Endodermal cell (in vitro differentiated cells): ENCODE data around the gene IL4I1. TPM values are rescaled to one million over a fixed set of nuclear protein-coding genes. Genes with fewer than 3 reads are reported as not detected.

Experiments
- DNase-seq: peaks from one replicate; pipeline ENCODE4 v3.0.0-alpha.2; 2017
- H3K27ac ChIP-seq: 2 replicates; pipeline ENCODE4 v1.5.1; 2013; ENCODE audit warnings: mild to moderate bottlenecking, low read depth, low read length, moderate library complexity
- H3K27me3 ChIP-seq: 2 replicates; pipeline ENCODE4 v1.6.1; 2013; ENCODE audit warnings: mild to moderate bottlenecking, low read length, moderate library complexity; ENCODE audit not compliant: insufficient read depth, control insufficient read depth, poor library complexity, severe bottlenecking
- H3K36me3 ChIP-seq: 2 replicates; pipeline ENCODE4 v1.7.0; 2013; ENCODE audit warnings: mild to moderate bottlenecking, low read length, moderate library complexity; ENCODE audit not compliant: control insufficient read depth, insufficient read depth
- H3K4me1 ChIP-seq: one replicate; pipeline ENCODE4 v1.7.0; 2013; ENCODE audit warnings: low read length; ENCODE audit not compliant: control insufficient read depth, insufficient read depth
- H3K4me3 ChIP-seq: 2 replicates; pipeline ENCODE4 v1.5.1; 2013; ENCODE audit warnings: mild to moderate bottlenecking, low read length, moderate library complexity
- H3K9ac ChIP-seq: 2 replicates; pipeline ENCODE4 v1.6.1; 2013; ENCODE audit warnings: mild to moderate bottlenecking, low read length, moderate library complexity; ENCODE audit not compliant: poor library complexity, severe bottlenecking; ENCODE audit errors: extremely low read depth
- H3K9me3 ChIP-seq: 2 replicates; pipeline ENCODE4 v1.6.1; 2013; ENCODE audit warnings: mild to moderate bottlenecking, low read length, moderate library complexity; ENCODE audit not compliant: control insufficient read depth
- H3K27ac Mint-ChIP-seq: 2 replicates; pipeline ENCODE4 v1.8.0; 2020; ENCODE audit warnings: mixed read lengths
- H3K27me3 Mint-ChIP-seq: 2 replicates; pipeline ENCODE4 v1.8.0; 2021; ENCODE audit warnings: mild to moderate bottlenecking, mixed read lengths; ENCODE audit not compliant: insufficient read depth
- H3K36me3 Mint-ChIP-seq: 2 replicates; pipeline ENCODE4 v1.8.0; 2020; ENCODE audit warnings: low read depth, mixed read lengths
- H3K4me1 Mint-ChIP-seq: 2 replicates; pipeline ENCODE4 v1.8.0; 2020; ENCODE audit warnings: mixed read lengths
- H3K4me3 Mint-ChIP-seq: 2 replicates; pipeline ENCODE4 v1.8.0; 2020; ENCODE audit warnings: mild to moderate bottlenecking, moderate library complexity, mixed read lengths
- H3K9me3 Mint-ChIP-seq: 2 replicates; pipeline ENCODE4 v1.8.0; 2020; ENCODE audit warnings: mild to moderate bottlenecking, mixed read lengths
- WGBS, 2 experiments: methylation state at CpG; one replicate each; pipeline versions ENCODE4 v1.1.5 to v1.1.7; 2013; ENCODE audit warnings: missing lambda C conversion rate in 2 of 2, mixed read lengths in 1 of 2; ENCODE audit not compliant: insufficient coverage in 1 of 2, insufficient read length in 1 of 2; 5-methylcytosine and 5-hydroxymethylcytosine counted together
- total RNA-seq, 2 donors: library from RNA; stranded (reverse); fragmentation: NEBNext Ultra II Directional in 1 of 2; extraction: Animal tissue kit (Norgen Biotek cat#: 25700) in 1 of 2; gene quantifications; 2 replicates in 1 of 2; 3 replicates in 1 of 2; pipeline ENCODE4 v1.2.1, GENCODE V29; 2021
- TF ChIP-seq, protein P1 (sequence below): fragments of 200-600 bp; sonication (generic); conservative IDR thresholded peaks from 2 replicates; pipeline ENCODE4 v1.5.0; 2021; ENCODE audit warnings: antibody characterized with exemption, mild to moderate bottlenecking

Gene IL4I1
- total RNA-seq, 2 donors from 2014 or later: 0.97 TPM; not detected in 1

DNA sequence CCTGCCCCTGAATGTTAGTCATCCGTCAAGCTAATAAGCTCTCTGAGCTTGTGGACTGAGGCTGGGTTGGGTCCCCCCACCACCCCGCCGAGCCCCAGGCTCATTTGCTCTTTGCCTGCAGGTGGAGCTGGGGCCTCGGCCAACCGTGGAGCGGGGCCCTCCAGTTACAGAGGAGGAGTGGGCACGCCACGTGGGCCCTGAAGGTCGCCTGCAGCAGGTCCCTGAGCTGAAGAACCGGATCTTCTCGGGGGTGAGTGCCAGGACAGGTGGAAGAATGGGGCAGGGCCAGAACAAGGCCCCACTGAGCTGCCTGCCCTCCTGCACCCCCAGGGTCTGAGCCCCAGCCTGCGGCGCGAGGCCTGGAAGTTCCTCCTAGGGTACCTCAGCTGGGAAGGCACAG, 14.0 kb downstream of the IL4I1 start:
- peaks cover 69% of the 10 kb centered on the region for H3K36me3 Mint-ChIP-seq
- Histone ChIP-seq H3K36me3 (peaks cover 57% of the 10 kb centered on the region), H3K9ac (no peak overlapping the region), H3K27me3 (no peaks in the 10 kb centered on the region), H3K27ac (no peak overlapping the region), H3K4me3 (no peak overlapping the region), H3K4me1 (no peaks in the 10 kb centered on the region), H3K9me3 (no peaks in the 10 kb centered on the region)
- no peak for DNase-seq
- TF ChIP-seq, protein P1, sequence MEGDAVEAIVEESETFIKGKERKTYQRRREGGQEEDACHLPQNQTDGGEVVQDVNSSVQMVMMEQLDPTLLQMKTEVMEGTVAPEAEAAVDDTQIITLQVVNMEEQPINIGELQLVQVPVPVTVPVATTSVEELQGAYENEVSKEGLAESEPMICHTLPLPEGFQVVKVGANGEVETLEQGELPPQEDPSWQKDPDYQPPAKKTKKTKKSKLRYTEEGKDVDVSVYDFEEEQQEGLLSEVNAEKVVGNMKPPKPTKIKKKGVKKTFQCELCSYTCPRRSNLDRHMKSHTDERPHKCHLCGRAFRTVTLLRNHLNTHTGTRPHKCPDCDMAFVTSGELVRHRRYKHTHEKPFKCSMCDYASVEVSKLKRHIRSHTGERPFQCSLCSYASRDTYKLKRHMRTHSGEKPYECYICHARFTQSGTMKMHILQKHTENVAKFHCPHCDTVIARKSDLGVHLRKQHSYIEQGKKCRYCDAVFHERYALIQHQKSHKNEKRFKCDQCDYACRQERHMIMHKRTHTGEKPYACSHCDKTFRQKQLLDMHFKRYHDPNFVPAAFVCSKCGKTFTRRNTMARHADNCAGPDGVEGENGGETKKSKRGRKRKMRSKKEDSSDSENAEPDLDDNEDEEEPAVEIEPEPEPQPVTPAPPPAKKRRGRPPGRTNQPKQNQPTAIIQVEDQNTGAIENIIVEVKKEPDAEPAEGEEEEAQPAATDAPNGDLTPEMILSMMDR: no peak
- no peak overlapping the region for H3K4me3 Mint-ChIP-seq
- no peaks in the 10 kb centered on the region for H3K9me3 Mint-ChIP-seq
- WGBS, 2 experiments: 95 to 100% methylated on average over 6 to 14 of the region's 14 CpGs
- no peak overlapping the region for H3K27ac Mint-ChIP-seq
- H3K4me1 Mint-ChIP-seq: peaks cover 3% of the 10 kb centered on the region
- H3K27me3 Mint-ChIP-seq: no peaks in the 10 kb centered on the region

DNA sequence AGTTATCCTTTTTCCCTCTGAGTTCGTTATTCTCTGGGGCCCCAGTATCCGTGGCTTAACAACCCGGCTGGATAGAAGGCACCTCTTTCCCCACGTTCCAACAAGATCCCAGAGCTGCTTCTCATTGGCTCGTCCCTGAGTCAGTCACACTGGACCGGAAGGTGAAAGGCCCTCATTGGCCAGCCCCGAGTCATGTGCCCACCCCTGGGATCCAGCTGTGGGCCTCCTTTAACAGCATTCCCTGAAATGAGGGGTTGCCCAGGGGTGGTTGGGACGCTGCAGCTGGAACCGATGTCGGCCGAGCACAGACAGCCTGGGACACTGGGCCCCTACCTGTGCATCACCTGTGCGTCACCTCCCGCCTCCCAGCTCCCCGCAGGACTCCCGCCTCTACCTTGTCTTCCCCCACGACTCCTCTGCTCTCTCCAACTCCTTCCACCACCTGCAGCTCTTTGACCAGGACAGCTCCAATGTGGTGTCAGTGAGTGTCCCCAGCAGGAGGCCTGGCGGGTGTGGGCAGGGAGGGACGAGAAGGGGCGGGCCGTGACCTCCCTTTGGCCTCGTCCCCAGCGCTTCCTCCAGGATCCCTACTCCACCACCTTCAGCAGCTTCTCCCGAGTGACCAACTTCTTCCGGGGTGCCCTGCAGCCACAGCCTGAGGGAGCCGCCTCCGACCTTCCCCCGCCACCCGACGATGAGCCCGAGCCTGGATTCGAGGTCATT, 14.9 kb downstream of the IL4I1 start:
- Histone ChIP-seq H3K9me3 (no peaks in the 10 kb centered on the region), H3K36me3 (peaks cover 57% of the 10 kb centered on the region), H3K4me3 (no peak overlapping the region), H3K4me1 (no peaks in the 10 kb centered on the region), H3K27ac (no peak overlapping the region), H3K27me3 (no peaks in the 10 kb centered on the region), H3K9ac (no peak overlapping the region)
- 93 to 94% methylated on average over 17 to 31 of the region's 31 CpGs for WGBS, 2 experiments
- Mint-ChIP-seq H3K27ac (no peak overlapping the region), H3K27me3 (no peaks in the 10 kb centered on the region), H3K9me3 (no peaks in the 10 kb centered on the region), H3K4me3 (no peak overlapping the region), H3K36me3 (peaks cover 69% of the 10 kb centered on the region), H3K4me1 (peaks cover 3% of the 10 kb centered on the region)
- DNase-seq: peak; percentile 85
- TF ChIP-seq, protein P1: no peak

DNA sequence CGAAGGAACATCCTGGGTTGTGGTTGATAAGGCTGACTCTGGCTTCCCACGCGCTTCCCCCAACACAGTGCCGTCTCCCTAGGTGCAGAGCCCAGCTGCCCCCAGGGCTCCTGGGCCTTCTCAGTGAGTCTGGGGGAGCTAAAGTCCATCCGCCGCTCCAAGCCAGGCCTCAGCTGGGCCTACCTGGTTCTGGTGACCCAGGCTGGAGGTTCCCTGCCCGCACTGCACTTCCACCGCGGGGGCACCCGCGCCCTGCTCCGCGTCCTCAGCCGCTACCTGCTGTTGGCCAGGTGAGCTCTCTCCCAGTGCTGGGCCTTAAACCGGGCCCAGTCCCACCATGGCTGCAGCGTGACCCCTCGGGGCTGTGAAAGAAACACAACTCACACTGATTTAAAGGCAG, 15.5 kb downstream of the IL4I1 start:
- H3K4me3 Mint-ChIP-seq: no peak overlapping the region
- DNase-seq: no peak
- H3K27me3 ChIP-seq: no peaks in the 10 kb centered on the region
- H3K4me3 ChIP-seq: no peak overlapping the region
- peaks cover 65% of the 10 kb centered on the region for H3K36me3 Mint-ChIP-seq
- H3K27me3 Mint-ChIP-seq: no peaks in the 10 kb centered on the region
- H3K9me3 Mint-ChIP-seq: no peaks in the 10 kb centered on the region
- H3K9ac ChIP-seq: no peak overlapping the region
- H3K4me1 Mint-ChIP-seq: peaks cover 3% of the 10 kb centered on the region
- H3K27ac ChIP-seq: no peak overlapping the region
- no peak overlapping the region for H3K27ac Mint-ChIP-seq
- no peaks in the 10 kb centered on the region for H3K9me3 ChIP-seq
- peaks cover 54% of the 10 kb centered on the region for H3K36me3 ChIP-seq
- TF ChIP-seq, protein P1: no peak
- no peaks in the 10 kb centered on the region for H3K4me1 ChIP-seq
- 96 to 99% methylated on average over 10 to 17 of the region's 17 CpGs for WGBS, 2 experiments
